Measurements from ENCODE around the gene ST6GAL1. TPM values are rescaled to one million over a fixed set of nuclear protein-coding genes. Genes with fewer than 3 reads are reported as not detected.
A peak's percentile ranks its signal among the peaks of the same experiment; 100 is the strongest.

The ST6GAL1 gene
- polyA plus RNA-seq, 1 of the 3 experiments (the other 2 are of a cell fraction) = 3.9 TPM

- DNase-seq = no peak
- 63% methylated on average over 1 of the region's 1 CpG for WGBS (ENCODE audit: low lambda C conversion rate)
- Histone ChIP-seq H3K27me3 (ENCODE audit: insufficient read depth) (no peaks in the 10 kb centered on the region), H2AFZ (ENCODE audit: low read depth) (peak overlapping the region; percentile 81), H3K9me3 (no peaks in the 10 kb centered on the region), H4K20me1 (ENCODE audit: insufficient read depth) (no peaks in the 10 kb centered on the region), H3K4me2 (peak overlapping the region; percentile 74), H3K9me2 (no peaks in the 10 kb centered on the region), H3K36me3 (replicated peaks in 1 of 2; ENCODE audit: control insufficient read depth in 1 of 2, insufficient read depth in 2 of 2, low read length in 1 of 2) (no peaks in the 10 kb centered on the region), H3K4me3 (ENCODE audit: low read depth in 2 of 2, low read length in 1 of 2) (peak overlapping the region; percentile 40 to 55), H3K27ac (ENCODE audit: low read depth in 2 of 2, low read length in 1 of 2) (peak overlapping the region; percentile 55 to 78; a peak in 3 of 4 replicates), H3K4me1 (ENCODE audit: control insufficient read depth in 1 of 2, insufficient read depth in 2 of 2, low read depth in 1 of 2, low read length in 1 of 2) (peaks cover 9 to 10% of the 10 kb centered on the region in 2 experiments), H3K9ac (peak overlapping the region; percentile 18; the same call in 1 of the 2 replicates), H3F3A (replicated peaks; ENCODE audit: insufficient read depth) (peaks cover 13% of the 10 kb centered on the region), H3K79me2 (ENCODE audit: insufficient read depth) (no peaks in the 10 kb centered on the region)
- ChIA-PET CTCF (interaction anchor here (2.3 to 5.7 kb wide), 3 partner anchors 11 to 63 kb away, joined by 12 to 37 read pairs (median 14); partner anchors contain the start of gene RPL39L), POLR2A (no interaction called here)
- TF ChIP-seq GATA2 (CRISPR knock-in tag; IDR thresholded peaks at IDR 0.05) (no peak), PBX3 (IDR thresholded peaks at IDR 0.05) (no peak), FOSL2 (IDR thresholded peaks at IDR 0.05; ENCODE audit: borderline replicate concordance, low read depth) (0 out of 2 replicates have a peak, but pooled peaks have one; percentile 10)
- TF ChIP-seq, protein P1, sequence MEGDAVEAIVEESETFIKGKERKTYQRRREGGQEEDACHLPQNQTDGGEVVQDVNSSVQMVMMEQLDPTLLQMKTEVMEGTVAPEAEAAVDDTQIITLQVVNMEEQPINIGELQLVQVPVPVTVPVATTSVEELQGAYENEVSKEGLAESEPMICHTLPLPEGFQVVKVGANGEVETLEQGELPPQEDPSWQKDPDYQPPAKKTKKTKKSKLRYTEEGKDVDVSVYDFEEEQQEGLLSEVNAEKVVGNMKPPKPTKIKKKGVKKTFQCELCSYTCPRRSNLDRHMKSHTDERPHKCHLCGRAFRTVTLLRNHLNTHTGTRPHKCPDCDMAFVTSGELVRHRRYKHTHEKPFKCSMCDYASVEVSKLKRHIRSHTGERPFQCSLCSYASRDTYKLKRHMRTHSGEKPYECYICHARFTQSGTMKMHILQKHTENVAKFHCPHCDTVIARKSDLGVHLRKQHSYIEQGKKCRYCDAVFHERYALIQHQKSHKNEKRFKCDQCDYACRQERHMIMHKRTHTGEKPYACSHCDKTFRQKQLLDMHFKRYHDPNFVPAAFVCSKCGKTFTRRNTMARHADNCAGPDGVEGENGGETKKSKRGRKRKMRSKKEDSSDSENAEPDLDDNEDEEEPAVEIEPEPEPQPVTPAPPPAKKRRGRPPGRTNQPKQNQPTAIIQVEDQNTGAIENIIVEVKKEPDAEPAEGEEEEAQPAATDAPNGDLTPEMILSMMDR (IDR thresholded peaks at IDR 0.05) = no peak
Observed at GRCh38 chr3:187102073-187102634, 171.8 kb downstream of the ST6GAL1 start.

DNA sequence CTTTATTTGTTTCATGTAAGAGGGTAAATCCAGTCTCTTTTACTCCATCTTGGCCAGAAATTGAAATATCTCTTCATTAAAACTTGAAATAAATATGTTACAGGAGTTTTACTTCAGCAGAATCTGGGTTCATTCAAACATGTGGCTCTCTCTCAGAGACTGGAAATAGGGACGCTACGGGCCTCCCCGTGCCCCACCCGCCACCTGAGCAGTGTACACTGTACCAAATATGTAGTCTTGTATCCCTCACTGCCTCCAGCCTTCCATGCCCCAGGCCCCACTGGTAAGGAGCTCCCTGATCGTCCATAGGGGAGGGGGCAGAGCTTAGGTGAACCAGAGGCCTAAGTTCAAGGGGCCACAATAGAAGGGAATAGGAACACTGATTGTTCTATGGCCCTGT lies 172.9 kb downstream of the ST6GAL1 start:
- Histone ChIP-seq H4K20me1 (ENCODE audit: insufficient read depth) (no peaks in the 10 kb centered on the region), H3F3A (replicated peaks; ENCODE audit: insufficient read depth) (peaks cover 13% of the 10 kb centered on the region), H2AFZ (ENCODE audit: low read depth) (no peak overlapping the region), H3K36me3 (replicated peaks in 1 of 2; ENCODE audit: control insufficient read depth in 1 of 2, insufficient read depth in 2 of 2, low read length in 1 of 2) (no peaks in the 10 kb centered on the region), H3K4me2 (no peak overlapping the region), H3K4me3 (ENCODE audit: low read depth in 2 of 2, low read length in 1 of 2) (no peak overlapping the region), H3K4me1 (ENCODE audit: control insufficient read depth in 1 of 2, insufficient read depth in 2 of 2, low read depth in 1 of 2, low read length in 1 of 2) (peaks cover 9 to 10% of the 10 kb centered on the region in 2 experiments), H3K9me2 (no peaks in the 10 kb centered on the region), H3K9me3 (no peaks in the 10 kb centered on the region), H3K79me2 (ENCODE audit: insufficient read depth) (no peaks in the 10 kb centered on the region), H3K9ac (no peak overlapping the region), H3K27ac (ENCODE audit: low read depth in 2 of 2, low read length in 1 of 2) (no peak overlapping the region), H3K27me3 (ENCODE audit: insufficient read depth) (no peaks in the 10 kb centered on the region)
- ChIA-PET POLR2A (no interaction called here), CTCF (interaction anchor here (0.8 to 5.7 kb wide), 3 partner anchors 10 to 282 kb away, joined by 3 to 37 read pairs (median 14); partner anchors contain the start of gene RPL39L)
- WGBS (ENCODE audit: low lambda C conversion rate) = 92% methylated on average over 5 of the region's 5 CpGs
- no peak for DNase-seq
- TF ChIP-seq RCOR1 (IDR thresholded peaks at IDR 0.05; ENCODE audit: low read length) = no peak
- TF ChIP-seq EZH2phosphoT487 (IDR thresholded peaks at IDR 0.05; ENCODE audit: borderline replicate concordance, low read depth) = no peak
- TF ChIP-seq, protein P2, sequence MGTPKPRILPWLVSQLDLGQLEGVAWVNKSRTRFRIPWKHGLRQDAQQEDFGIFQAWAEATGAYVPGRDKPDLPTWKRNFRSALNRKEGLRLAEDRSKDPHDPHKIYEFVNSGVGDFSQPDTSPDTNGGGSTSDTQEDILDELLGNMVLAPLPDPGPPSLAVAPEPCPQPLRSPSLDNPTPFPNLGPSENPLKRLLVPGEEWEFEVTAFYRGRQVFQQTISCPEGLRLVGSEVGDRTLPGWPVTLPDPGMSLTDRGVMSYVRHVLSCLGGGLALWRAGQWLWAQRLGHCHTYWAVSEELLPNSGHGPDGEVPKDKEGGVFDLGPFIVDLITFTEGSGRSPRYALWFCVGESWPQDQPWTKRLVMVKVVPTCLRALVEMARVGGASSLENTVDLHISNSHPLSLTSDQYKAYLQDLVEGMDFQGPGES (IDR thresholded peaks at IDR 0.05; ENCODE audit: low read depth, low read length) = no peak

All from SK-N-SH (cell line).